Thoracic aorta (tissue), 2 donors: ENCODE data around the gene LPCAT3. TPM values are rescaled to one million over a fixed set of nuclear protein-coding genes. Genes with fewer than 3 reads are reported as not detected.
A peak's percentile ranks its signal among the peaks of the same experiment; 100 is the strongest.

ENCODE experiments used
- ATAC-seq: fragments of 150-250 bp; one replicate; pipeline ENCODE4 v1.8.0; 2017; ENCODE audit warnings: low read depth; ENCODE audit not compliant: insufficient number of reproducible peaks, low FRiP score
- DNase-seq: peaks from one replicate; pipeline ENCODE4 v3.0.0-alpha.2; 2020; ENCODE audit warnings: low spot score
- H3K27ac ChIP-seq, 2 donors: fragments of 200-600 bp; sonication (generic); 1 replicate in 1 of 2; 2 replicates in 1 of 2; pipeline ENCODE4 v1.5.1; 2016; ENCODE audit warnings: mild to moderate bottlenecking in 2 of 2, moderate library complexity in 2 of 2
- H3K27me3 ChIP-seq: fragments of 200-600 bp; sonication (generic); replicated peaks from 2 replicates; pipeline ENCODE4 v1.6.0; 2016; ENCODE audit warnings: mild to moderate bottlenecking; ENCODE audit not compliant: insufficient read depth
- H3K36me3 ChIP-seq: fragments of 200-600 bp; sonication (generic); one replicate; pipeline ENCODE4 v1.5.1; 2016
- H3K4me1 ChIP-seq, 2 donors: fragments of 200-600 bp; sonication (generic); 1 replicate in 1 of 2; 2 replicates in 1 of 2; pipeline versions ENCODE4 v1.5.1 to v1.6.0; 2016; ENCODE audit warnings: low read depth in 2 of 2, mild to moderate bottlenecking in 1 of 2; ENCODE audit not compliant: control insufficient read depth in 1 of 2
- H3K4me3 ChIP-seq: fragments of 200-600 bp; sonication (generic); 2 replicates; pipeline ENCODE4 v1.5.1; 2016; ENCODE audit warnings: mild to moderate bottlenecking
- H3K9me3 ChIP-seq: fragments of 200-600 bp; sonication (generic); 2 replicates; pipeline ENCODE4 v1.5.1; 2016
- total RNA-seq, 2 donors: library from RNA; depleted of rRNA; stranded (reverse); fragments of >200 nt; gene quantifications; one replicate each; pipeline versions ENCODE4 v1.1.0 to v1.2.3, GENCODE V29; 2016
- TF ChIP-seq, protein P1 (sequence below): fragments of 200-600 bp; sonication (generic); IDR thresholded peaks from one replicate; pipeline ENCODE4 v1.5.1; 2019; ENCODE audit warnings: antibody characterized with exemption

Gene LPCAT3
- total RNA-seq, 2 donors from 2014 or later, result 40.5 to 51.9 TPM

DNA sequence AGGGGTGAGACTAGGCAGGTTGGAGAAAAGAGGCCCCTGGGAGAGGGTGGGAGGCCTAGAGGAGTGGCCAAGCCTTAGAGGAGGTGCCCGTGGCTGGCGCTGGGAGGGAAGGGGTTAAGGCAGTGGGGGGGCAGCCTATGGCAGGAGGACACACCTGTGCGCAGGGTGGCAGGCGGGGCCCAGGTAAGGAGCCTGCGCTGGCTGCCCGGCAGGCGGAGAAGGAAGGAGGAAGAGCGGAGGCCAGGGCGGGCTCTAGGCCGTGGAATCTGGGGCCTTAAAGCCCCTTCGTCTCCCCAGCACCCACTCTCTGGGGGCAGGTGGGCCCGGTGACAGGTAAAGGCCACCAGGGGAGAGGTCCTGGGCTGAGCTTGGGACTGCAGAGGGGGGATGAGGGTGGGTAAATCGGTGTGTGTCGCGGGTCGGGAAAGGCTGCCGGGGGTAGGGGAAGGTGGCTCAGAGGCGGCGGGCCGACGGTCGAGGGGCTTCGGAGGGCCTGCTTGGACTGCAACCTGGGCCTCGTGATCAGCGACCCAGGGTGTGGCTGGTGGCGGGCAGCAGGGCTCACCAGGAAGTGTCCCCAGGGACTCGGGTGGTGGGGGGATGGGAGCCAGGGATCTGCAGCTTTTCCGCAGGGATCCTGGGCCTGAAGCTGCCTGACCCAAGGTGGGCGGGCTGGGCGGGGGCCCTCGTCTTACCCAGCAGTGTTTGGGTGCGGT lies 55.1 kb downstream of the LPCAT3 start:
- H3K4me3 ChIP-seq, result no peak overlapping the region
- no peaks in the 10 kb centered on the region for H3K9me3 ChIP-seq
- no peak for ATAC-seq
- H3K4me1 ChIP-seq, result peaks cover 6 to 10% of the 10 kb centered on the region in 2 donors
- no peak for DNase-seq
- no peaks in the 10 kb centered on the region for H3K27me3 ChIP-seq
- no peak overlapping the region for H3K27ac ChIP-seq
- peaks cover 29% of the 10 kb centered on the region for H3K36me3 ChIP-seq
- TF ChIP-seq, protein P1, sequence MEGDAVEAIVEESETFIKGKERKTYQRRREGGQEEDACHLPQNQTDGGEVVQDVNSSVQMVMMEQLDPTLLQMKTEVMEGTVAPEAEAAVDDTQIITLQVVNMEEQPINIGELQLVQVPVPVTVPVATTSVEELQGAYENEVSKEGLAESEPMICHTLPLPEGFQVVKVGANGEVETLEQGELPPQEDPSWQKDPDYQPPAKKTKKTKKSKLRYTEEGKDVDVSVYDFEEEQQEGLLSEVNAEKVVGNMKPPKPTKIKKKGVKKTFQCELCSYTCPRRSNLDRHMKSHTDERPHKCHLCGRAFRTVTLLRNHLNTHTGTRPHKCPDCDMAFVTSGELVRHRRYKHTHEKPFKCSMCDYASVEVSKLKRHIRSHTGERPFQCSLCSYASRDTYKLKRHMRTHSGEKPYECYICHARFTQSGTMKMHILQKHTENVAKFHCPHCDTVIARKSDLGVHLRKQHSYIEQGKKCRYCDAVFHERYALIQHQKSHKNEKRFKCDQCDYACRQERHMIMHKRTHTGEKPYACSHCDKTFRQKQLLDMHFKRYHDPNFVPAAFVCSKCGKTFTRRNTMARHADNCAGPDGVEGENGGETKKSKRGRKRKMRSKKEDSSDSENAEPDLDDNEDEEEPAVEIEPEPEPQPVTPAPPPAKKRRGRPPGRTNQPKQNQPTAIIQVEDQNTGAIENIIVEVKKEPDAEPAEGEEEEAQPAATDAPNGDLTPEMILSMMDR, result no peak

DNA sequence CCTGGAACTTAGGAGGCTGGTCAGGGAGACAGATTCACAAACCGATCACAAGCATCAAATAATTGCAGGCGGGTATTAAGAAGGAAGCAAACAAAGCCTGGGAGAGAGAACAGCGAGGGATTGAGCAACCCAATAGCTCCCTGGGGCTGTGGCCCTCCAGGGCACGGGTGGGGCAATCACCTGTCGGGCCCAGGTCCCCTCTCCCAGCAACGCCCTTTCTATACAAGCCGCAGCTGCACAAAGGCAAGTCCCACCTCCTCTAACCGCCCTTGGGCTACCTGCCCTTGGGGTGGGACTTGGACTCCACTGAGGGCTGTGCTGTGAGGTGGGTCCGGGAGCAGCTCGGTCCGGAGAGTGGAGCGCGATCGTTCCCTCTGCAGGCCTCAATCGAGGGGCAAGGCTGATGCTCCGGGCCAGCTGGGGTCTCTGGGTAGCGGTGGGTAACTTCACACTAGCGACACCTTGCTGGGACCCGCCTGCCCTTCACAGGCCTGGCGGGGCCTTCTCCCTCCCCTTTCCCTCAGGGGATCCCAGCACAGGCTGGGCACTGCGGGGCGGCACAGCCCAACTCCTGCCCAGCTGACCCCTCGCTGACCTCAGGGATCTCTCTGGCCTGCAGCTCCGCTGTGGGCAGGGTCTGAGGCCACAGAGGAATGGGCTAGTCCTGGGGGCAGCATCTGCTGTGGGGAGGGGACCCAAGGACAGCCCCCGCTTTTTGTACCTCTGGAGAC lies 55.8 kb downstream of the LPCAT3 start:
- no peak for ATAC-seq
- Histone ChIP-seq H3K4me1 (peaks cover 6 to 10% of the 10 kb centered on the region in 2 donors), H3K4me3 (no peak overlapping the region)

DNA sequence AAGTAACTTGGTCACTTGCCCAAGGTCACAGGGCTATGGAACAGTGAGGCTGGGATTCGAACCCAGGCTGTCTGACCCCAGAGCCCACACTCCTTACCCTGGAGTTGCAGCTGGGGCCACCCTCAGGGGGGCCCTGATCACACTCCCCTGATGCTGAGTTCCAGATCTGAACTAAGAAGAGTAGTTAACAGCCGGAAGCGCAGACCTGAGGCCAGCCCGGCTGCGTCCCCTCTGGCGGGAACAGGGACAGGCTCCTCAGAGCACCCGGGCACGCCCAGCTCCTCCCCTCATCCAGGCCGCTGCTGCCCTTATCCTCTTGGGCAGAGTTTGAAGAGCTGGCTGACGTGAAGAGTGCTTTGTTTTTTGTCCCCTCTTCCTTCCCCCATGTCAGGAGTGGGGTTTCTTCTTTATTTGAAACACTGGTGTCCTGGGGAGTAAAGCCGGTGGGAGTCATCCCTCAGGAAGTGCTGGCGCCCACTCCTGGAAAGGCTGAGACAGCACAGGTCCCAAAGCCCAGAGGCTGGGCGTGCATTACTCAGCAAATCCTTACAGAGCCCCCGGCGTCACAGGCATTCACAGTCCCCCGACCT lies 56.5 kb downstream of the LPCAT3 start:
- DNase-seq (no peak), ATAC-seq (no peak)
- H3K4me3 ChIP-seq, result peak overlapping the region; percentile 25
- peaks cover 17% of the 10 kb centered on the region for H3K36me3 ChIP-seq
- no peaks in the 10 kb centered on the region for H3K27me3 ChIP-seq
- H3K9me3 ChIP-seq, result no peaks in the 10 kb centered on the region
- TF ChIP-seq, protein P1, result peak; percentile 23
- peaks cover 6 to 10% of the 10 kb centered on the region in 2 donors for H3K4me1 ChIP-seq
- H3K27ac ChIP-seq, result peak overlapping the region; percentile 12 to 41

More for the DNA sequence above, 55.8 kb downstream of the LPCAT3 start:
- H3K27ac ChIP-seq, result no peak overlapping the region
- peaks cover 23% of the 10 kb centered on the region for H3K36me3 ChIP-seq
- DNase-seq, result no peak
- TF ChIP-seq, protein P1, result no peak
- no peaks in the 10 kb centered on the region for H3K27me3 ChIP-seq
- no peaks in the 10 kb centered on the region for H3K9me3 ChIP-seq

DNA sequence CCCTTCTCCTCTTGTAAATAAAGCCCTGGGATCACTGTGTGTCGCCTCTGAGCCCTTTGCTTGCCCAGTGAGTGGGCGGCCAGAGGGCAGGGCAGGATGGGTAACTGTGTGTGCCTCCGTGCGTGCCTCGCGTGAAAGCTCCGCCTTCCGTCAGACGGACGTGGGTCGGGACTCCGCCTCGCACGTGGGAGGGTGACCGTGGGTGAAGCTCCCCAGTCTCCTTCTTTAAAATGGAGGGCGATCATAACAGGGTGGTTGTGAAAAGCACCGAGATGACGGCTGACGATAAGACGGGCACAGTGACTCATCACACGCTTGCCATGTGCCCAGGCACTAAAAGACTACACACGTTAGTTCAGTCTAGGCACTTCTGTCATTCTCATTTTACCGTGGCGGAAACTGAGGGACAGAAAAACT lies 57.0 kb downstream of the LPCAT3 start:
- peak; percentile 15 for ATAC-seq
- peak overlapping the region; percentile 25 for H3K4me3 ChIP-seq
- no peaks in the 10 kb centered on the region for H3K27me3 ChIP-seq
- TF ChIP-seq, protein P1, result no peak
- peak overlapping the region; percentile 12 to 41 for H3K27ac ChIP-seq
- H3K4me1 ChIP-seq, result peaks cover 6 to 10% of the 10 kb centered on the region in 2 donors
- H3K9me3 ChIP-seq, result no peaks in the 10 kb centered on the region
- no peak for DNase-seq
- peaks cover 11% of the 10 kb centered on the region for H3K36me3 ChIP-seq
